CD4-positive, alpha-beta T cell treated with Interleukin-4 for 4 hours (primary cell): ENCODE measurements around the gene NEK11.
A peak's percentile ranks its signal among the peaks of the same experiment; 100 is the strongest.

Experiments used
- DNase-seq: peaks from one replicate; pipeline ENCODE4 v3.0.0-alpha.2; 2020

Gene NEK11

GRCh38 chr3:131143802-131144201, 117.1 kb downstream of the NEK11 start:
- no peak for DNase-seq

GRCh38 chr3:131147534-131147933, 120.9 kb downstream of the NEK11 start:
- DNase-seq, result no peak

GRCh38 chr3:131158434-131158833, 131.8 kb downstream of the NEK11 start:
- DNase-seq, result no peak

GRCh38 chr3:131162516-131162915, 135.8 kb downstream of the NEK11 start:
- no peak for DNase-seq

GRCh38 chr3:131167867-131168266, 141.2 kb downstream of the NEK11 start:
- no peak for DNase-seq

GRCh38 chr3:131169331-131169730, 142.7 kb downstream of the NEK11 start:
- no peak for DNase-seq

GRCh38 chr3:131172502-131173200, 146.0 kb downstream of the NEK11 start:
- DNase-seq, result no peak

- peak; percentile 35 for DNase-seq
These were observed 148.1 kb downstream of the NEK11 start for GRCh38 chr3:131174752-131175151.

GRCh38 chr3:131178710-131179375, 152.2 kb downstream of the NEK11 start:
- no peak for DNase-seq

- DNase-seq, result no peak
These were observed 166.0 kb downstream of the NEK11 start for GRCh38 chr3:131192701-131193100.

- DNase-seq, result no peak
These were observed 167.1 kb downstream of the NEK11 start for GRCh38 chr3:131193641-131194238.

GRCh38 chr3:131194816-131195215, 168.1 kb downstream of the NEK11 start:
- DNase-seq, result no peak

GRCh38 chr3:131200636-131201199, 174.0 kb downstream of the NEK11 start:
- no peak for DNase-seq

- DNase-seq, result no peak
These were observed 189.7 kb downstream of the NEK11 start for GRCh38 chr3:131216330-131216729.

- no peak for DNase-seq
These were observed 190.1 kb downstream of the NEK11 start for GRCh38 chr3:131216801-131217200.

- no peak for DNase-seq
These were observed 190.6 kb downstream of the NEK11 start for GRCh38 chr3:131217296-131217741.

GRCh38 chr3:131218196-131218595, 191.5 kb downstream of the NEK11 start:
- no peak for DNase-seq

- no peak for DNase-seq
These were observed 195.1 kb downstream of the NEK11 start for GRCh38 chr3:131221731-131222130.

GRCh38 chr3:131222599-131222998, 195.9 kb downstream of the NEK11 start:
- no peak for DNase-seq

GRCh38 chr3:131223373-131224289, 197.0 kb downstream of the NEK11 start:
- DNase-seq, result no peak

GRCh38 chr3:131224886-131225550, 198.3 kb downstream of the NEK11 start:
- no peak for DNase-seq

- no peak for DNase-seq
These were observed 201.8 kb downstream of the NEK11 start for GRCh38 chr3:131228522-131228921.
